Measurements from ENCODE around the gene NCBP3.
"Not testable (repeated sequence)": the region's sequence is repeated elsewhere in the genome, so short reads cannot be mapped to it uniquely, and the experiment has no call there.

The NCBP3 gene

GRCh38 chr17:3794557-3795389, 51.3 kb downstream of the NCBP3 start:
- DNase-seq (ENCODE audit: low read depth in 1 of 2, low spot score in 1 of 2): no peak

- DNase-seq (ENCODE audit: low read depth in 1 of 2, low spot score in 1 of 2): not testable (repeated sequence)
These were observed 51.9 kb downstream of the NCBP3 start for GRCh38 chr17:3794152-3794551.

DNA sequence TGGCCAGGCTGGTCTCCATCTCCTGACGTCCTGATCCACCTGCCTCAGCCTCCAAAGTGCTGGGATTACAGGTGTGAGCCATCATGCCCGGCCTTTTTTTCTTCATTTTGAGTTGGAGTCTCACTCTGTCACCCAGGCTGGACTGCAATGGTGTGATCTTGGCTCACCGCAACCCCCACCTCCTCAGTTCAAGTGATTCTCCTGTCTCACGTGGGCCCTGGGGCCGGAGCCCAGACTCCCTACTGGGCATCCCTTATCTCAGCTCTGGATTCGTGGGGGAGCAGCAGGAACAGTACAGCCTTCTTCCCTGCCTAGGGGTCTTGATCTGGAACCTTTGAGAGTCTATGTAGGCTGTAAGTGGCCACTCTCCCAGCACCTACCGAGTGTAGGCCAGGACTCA, 52.8 kb downstream of the NCBP3 start:
- DNase-seq (ENCODE audit: low read depth in 1 of 2, low spot score in 1 of 2): not testable (repeated sequence)

DNA sequence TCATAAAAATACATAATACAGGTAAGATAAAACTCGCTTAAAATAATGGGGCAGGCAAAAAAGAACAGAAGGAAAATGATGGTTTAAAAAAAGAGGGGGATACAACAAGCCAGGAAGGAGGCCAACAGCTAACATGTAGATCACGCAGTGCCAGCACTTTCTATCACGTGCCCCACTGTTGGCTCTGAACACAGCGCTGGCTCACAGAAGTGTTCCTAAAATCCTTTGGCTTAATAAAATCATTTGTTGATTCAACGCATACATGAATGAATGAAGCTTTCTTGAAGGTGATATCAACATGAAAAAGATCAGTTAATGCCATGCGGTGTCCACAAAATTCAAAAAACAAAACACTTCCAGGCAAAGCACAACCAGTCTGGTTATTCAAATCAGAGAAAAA, 53.6 kb downstream of the NCBP3 start:
- no peak for DNase-seq (ENCODE audit: low read depth in 1 of 2, low spot score in 1 of 2)

DNA sequence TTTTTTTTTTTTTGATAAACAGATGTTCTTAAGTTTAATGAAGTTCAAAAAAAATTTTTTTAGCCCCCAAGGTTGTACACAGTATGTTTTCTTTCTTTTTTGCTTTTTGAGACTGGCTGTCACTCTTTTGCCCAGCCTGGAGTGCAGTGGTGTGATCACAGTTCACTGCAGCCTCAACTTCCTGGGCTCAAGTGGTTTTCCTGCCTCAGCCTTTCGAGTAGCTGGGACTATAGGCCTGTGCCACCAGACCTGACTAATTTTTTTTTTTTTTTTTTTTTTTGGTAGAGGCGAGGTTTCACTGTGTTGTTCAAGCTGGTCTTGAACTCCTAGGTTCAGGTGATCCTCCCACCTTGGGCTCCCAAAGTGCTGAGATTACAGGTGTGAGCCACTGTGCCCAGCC, 57.8 kb downstream of the NCBP3 start:
- DNase-seq (ENCODE audit: low read depth in 1 of 2, low spot score in 1 of 2): no peak

- not testable (repeated sequence) for DNase-seq (ENCODE audit: low read depth in 1 of 2, low spot score in 1 of 2)
These were observed 60.7 kb downstream of the NCBP3 start for GRCh38 chr17:3785323-3785722.

- DNase-seq (ENCODE audit: low read depth in 1 of 2, low spot score in 1 of 2): no peak
These were observed 63.3 kb downstream of the NCBP3 start for GRCh38 chr17:3782751-3783150.

DNA sequence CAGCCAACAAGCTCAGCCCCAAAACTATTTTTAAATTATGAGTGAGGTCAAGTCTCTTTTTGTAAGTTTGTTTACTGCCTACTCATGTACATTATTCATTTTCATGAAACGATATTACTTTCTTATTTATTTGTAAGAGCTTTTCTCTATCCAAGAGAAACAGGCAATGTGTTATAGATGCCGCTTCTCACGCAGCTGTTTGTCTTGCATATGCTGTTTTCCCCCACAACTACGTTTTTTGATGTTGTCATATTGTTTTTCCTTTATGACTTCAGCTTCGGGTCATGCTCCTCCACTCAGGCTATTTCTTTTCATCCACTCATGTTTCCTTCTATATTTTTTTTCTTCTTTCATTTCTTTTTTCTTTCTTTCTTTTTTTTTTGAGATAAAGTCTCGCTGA, 65.1 kb downstream of the NCBP3 start:
- DNase-seq (ENCODE audit: low read depth in 1 of 2, low spot score in 1 of 2): no peak

GRCh38 chr17:3777366-3778120, 68.5 kb downstream of the NCBP3 start:
- DNase-seq (ENCODE audit: low read depth in 1 of 2, low spot score in 1 of 2): no peak

DNA sequence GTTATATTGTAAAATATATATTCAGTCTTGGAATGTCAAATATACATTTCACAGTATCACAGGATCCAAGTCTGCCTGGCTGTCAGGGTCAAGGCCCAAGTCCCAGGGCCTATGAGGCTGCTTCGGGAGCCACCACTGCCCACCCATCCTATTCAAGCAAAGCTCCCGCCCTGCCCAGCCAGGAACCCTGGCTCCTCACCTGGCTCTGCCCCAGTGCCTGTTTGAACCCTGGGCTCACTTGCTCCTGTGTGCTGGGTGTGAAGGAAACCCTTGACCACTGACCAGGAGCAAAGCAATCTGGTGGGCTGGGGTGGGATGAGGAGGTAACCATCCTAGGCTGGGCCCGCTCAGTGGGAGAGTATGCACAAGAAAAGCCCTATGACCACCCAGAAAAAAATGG, 72.1 kb downstream of the NCBP3 start:
- DNase-seq (ENCODE audit: low read depth in 1 of 2, low spot score in 1 of 2): no peak

DNA sequence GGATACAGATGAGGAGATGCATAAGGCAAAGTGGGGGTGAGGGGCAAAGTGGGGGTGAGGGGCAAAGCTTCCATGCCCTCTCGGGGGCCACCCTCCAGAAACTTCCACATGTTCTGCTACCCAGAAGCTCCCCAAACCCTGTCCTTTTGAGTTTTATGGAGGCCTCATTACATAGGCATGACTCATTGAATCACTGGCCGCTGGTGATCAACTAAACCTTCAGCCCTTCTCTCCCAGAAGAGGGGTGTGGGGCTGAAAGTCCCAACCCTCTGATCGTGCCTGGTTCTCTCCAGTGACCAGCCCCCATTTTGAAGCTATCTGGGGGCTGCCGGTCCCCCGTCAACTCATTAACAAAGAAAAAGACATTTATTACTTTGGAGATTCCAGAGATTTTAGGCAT, 72.5 kb downstream of the NCBP3 start:
- no peak for DNase-seq (ENCODE audit: low read depth in 1 of 2, low spot score in 1 of 2)

- DNase-seq (ENCODE audit: low read depth in 1 of 2, low spot score in 1 of 2): no peak
These were observed 73.3 kb downstream of the NCBP3 start for GRCh38 chr17:3772764-3773163.

DNA sequence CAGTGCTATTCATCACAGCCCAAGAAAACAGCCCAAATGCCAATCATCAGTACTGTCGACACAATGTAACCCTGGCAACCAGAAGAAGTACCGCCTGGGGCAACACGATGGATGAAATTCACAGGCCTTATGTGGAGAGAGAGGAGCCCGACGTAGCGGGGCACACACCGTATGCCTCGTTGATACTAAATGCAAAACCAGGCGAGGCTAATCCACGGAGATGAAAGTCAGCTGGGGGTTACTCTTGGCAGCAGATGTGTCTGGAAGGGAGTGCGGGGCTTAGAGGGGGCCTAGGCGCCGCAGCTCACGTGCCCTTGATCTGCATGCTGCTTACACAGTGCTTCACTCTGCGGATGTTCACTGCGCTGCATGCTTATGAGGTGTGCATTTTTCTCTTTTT, 74.9 kb downstream of the NCBP3 start:
- no peak for DNase-seq (ENCODE audit: low read depth in 1 of 2, low spot score in 1 of 2)

- DNase-seq (ENCODE audit: low read depth in 1 of 2, low spot score in 1 of 2): no peak
These were observed 75.6 kb downstream of the NCBP3 start for GRCh38 chr17:3770466-3770865.

DNA sequence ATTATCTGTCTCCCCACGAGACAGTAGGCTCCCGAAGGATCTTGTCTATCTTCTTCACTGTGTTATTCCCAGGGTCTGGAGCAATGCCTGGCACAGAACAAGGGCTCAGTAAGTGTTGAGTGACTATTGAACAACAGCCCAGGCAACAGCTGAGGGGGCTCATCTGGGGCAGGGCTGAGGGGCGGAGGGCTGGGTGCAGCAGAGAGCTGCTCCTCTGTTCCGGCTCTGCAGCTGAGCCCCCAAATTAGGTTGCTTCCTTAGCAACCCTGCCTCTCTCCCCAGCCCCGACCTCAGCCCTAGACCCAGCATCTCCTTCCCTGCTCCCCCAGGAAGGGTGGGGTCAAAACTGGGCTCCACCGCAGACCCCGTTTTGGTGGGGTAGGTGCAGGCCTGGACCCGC, 77.3 kb downstream of the NCBP3 start:
- no peak for DNase-seq (ENCODE audit: low read depth in 1 of 2, low spot score in 1 of 2)

- no peak for DNase-seq (ENCODE audit: low read depth in 1 of 2, low spot score in 1 of 2)
These were observed 77.7 kb downstream of the NCBP3 start for GRCh38 chr17:3768341-3768740.

GRCh38 chr17:3766779-3767178, 79.3 kb downstream of the NCBP3 start:
- no peak for DNase-seq (ENCODE audit: low read depth in 1 of 2, low spot score in 1 of 2)

GRCh38 chr17:3765981-3766380, 80.1 kb downstream of the NCBP3 start:
- no peak for DNase-seq (ENCODE audit: low read depth in 1 of 2, low spot score in 1 of 2)

DNA sequence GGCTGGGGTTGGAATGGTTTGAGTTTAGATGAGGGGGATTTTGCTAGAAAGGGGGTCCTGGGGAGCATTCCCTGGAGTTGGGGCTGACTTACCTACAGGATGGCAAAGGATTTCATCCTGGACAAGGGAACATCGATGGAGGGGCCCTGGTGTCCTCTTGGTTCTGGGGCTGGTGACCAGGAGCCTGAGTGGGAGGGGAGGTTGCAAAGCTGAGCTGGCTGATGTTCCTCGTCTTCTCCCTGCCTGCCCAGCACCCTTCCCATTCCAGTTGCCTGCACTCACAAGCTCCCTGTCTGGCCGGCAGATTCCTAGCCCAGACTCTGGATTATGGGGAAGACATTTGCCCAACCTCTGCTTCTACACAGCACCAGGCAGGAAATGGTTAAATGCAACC, 82.3 kb downstream of the NCBP3 start:
- DNase-seq (ENCODE audit: low read depth in 1 of 2, low spot score in 1 of 2): no peak

GRCh38 chr17:3762922-3763776, 82.9 kb downstream of the NCBP3 start:
- peak in 1 of 2 donors; percentile 21 for DNase-seq (ENCODE audit: low read depth in 1 of 2, low spot score in 1 of 2)

DNA sequence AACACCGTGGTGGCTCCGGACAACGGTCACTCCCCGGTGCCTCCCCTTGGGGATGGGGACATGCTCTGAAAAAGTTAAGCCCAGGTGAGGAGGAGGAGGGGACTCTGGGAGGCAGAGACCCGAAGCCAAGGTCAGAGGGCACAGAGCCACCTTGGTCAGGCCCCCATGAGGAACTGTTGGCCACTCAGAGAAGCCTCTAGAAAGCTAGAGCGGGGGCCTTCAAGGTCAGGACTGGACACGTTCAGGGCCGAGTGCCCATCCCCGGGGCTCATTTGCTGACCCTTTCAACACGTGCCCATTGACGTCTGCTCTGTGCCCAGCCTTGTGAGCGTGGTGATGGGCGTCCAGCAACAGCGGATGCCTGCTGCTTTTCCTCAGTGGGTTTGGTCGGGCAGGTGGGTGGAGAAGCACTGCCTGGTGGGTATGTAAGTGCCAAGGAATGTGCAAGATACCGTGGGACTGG, 84.1 kb downstream of the NCBP3 start:
- DNase-seq (ENCODE audit: low read depth in 1 of 2, low spot score in 1 of 2): no peak

Data from activated CD4-positive, alpha-beta T cell treated with anti-CD3 and anti-CD28 coated beads, Interleukin-2, amount 50 U/mL, for 24 hours (primary cell).